ENCODE results near the gene KCP. TPM values are rescaled to one million over a fixed set of nuclear protein-coding genes. Genes with fewer than 3 reads are reported as not detected.

Gene KCP
- total and polyA plus RNA-seq, 2 of the 13 experiments (the other 11 are each of a cell fraction or from before 2014, with no cell fraction given), result 0.37 to 1.0 TPM

GRCh38 chr7:128938544-128939074 lies 28.1 kb upstream of the KCP start (continued):
- TF ChIP-seq KDM1A (CRISPR knock-in tag; IDR thresholded peaks at IDR 0.05) (no peak), ATF7-NPFF (CRISPR knock-in tag; IDR thresholded peaks at IDR 0.05; ENCODE audit: low read depth) (0 out of 2 replicates have a peak, but pooled peaks have one; percentile 8), GATAD2A (CRISPR knock-in tag; IDR thresholded peaks at IDR 0.05) (0 out of 2 replicates have a peak, but pooled peaks have one; percentile 17), PLRG1 (conservative IDR thresholded peaks at IDR 0.05) (no peak), ZNF567 (CRISPR knock-in tag; IDR thresholded peaks at IDR 0.05; ENCODE audit: borderline replicate concordance) (0 out of 2 replicates have a peak, but pooled peaks have one; percentile 33), SSRP1 (CRISPR knock-in tag; IDR thresholded peaks at IDR 0.05) (no peak), PTBP1 (IDR thresholded peaks at IDR 0.05; ENCODE audit: low read depth, low read length, poor library complexity, severe bottlenecking) (no peak), SAP130 (CRISPR knock-in tag; IDR thresholded peaks at IDR 0.05; ENCODE audit: low read depth) (0 out of 2 replicates have a peak, but pooled peaks have one; percentile 10), ZNF510 (CRISPR knock-in tag; IDR thresholded peaks at IDR 0.05; ENCODE audit: low read depth) (no peak), RXRA (CRISPR knock-in tag; IDR thresholded peaks at IDR 0.05) (no peak), EZH2 (conservative IDR thresholded peaks at IDR 0.05; ENCODE audit: low read depth, low read length) (no peak), MAFG (CRISPR knock-in tag; IDR thresholded peaks at IDR 0.05) (no peak), KDM2A (CRISPR knock-in tag; IDR thresholded peaks at IDR 0.05; ENCODE audit: borderline replicate concordance, low read depth) (no peak), XRCC5 (optimal IDR thresholded peaks at IDR 0.05; ENCODE audit: low read length) (no peak), ZFP36L1 (CRISPR knock-in tag; IDR thresholded peaks at IDR 0.05) (no peak), ZNF629 (CRISPR knock-in tag; conservative IDR thresholded peaks at IDR 0.05) (no peak), HDAC6 (IDR thresholded peaks at IDR 0.05; ENCODE audit: low read depth, low read length) (no peak), SIN3A (IDR thresholded peaks at IDR 0.05; ENCODE audit: borderline replicate concordance, low read depth, low read length) (no peak), MIXL1 (CRISPR knock-in tag; IDR thresholded peaks at IDR 0.05) (no peak)
- TF ChIP-seq, protein P1, sequence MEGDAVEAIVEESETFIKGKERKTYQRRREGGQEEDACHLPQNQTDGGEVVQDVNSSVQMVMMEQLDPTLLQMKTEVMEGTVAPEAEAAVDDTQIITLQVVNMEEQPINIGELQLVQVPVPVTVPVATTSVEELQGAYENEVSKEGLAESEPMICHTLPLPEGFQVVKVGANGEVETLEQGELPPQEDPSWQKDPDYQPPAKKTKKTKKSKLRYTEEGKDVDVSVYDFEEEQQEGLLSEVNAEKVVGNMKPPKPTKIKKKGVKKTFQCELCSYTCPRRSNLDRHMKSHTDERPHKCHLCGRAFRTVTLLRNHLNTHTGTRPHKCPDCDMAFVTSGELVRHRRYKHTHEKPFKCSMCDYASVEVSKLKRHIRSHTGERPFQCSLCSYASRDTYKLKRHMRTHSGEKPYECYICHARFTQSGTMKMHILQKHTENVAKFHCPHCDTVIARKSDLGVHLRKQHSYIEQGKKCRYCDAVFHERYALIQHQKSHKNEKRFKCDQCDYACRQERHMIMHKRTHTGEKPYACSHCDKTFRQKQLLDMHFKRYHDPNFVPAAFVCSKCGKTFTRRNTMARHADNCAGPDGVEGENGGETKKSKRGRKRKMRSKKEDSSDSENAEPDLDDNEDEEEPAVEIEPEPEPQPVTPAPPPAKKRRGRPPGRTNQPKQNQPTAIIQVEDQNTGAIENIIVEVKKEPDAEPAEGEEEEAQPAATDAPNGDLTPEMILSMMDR (CRISPR knock-in tag; IDR thresholded peaks at IDR 0.05), result no peak
- TF ChIP-seq, protein P2, sequence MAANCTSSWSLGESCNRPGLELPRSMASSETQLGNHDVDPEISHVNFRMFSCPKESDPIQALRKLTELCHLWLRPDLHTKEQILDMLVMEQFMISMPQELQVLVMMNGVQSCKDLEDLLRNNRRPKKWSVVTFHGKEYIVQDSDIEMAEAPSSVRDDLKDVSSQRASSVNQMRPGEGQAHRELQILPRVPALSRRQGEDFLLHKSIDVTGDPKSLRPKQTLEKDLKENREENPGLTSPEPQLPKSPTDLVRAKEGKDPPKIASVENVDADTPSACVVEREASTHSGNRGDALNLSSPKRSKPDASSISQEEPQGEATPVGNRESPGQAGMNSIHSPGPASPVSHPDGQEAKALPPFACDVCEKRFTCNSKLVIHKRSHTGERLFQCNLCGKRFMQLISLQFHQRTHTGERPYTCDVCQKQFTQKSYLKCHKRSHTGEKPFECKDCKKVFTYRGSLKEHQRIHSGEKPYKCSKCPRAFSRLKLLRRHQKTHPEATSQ (CRISPR knock-in tag; IDR thresholded peaks at IDR 0.05; ENCODE audit: borderline replicate concordance), result no peak
- TF ChIP-seq, protein P3, sequence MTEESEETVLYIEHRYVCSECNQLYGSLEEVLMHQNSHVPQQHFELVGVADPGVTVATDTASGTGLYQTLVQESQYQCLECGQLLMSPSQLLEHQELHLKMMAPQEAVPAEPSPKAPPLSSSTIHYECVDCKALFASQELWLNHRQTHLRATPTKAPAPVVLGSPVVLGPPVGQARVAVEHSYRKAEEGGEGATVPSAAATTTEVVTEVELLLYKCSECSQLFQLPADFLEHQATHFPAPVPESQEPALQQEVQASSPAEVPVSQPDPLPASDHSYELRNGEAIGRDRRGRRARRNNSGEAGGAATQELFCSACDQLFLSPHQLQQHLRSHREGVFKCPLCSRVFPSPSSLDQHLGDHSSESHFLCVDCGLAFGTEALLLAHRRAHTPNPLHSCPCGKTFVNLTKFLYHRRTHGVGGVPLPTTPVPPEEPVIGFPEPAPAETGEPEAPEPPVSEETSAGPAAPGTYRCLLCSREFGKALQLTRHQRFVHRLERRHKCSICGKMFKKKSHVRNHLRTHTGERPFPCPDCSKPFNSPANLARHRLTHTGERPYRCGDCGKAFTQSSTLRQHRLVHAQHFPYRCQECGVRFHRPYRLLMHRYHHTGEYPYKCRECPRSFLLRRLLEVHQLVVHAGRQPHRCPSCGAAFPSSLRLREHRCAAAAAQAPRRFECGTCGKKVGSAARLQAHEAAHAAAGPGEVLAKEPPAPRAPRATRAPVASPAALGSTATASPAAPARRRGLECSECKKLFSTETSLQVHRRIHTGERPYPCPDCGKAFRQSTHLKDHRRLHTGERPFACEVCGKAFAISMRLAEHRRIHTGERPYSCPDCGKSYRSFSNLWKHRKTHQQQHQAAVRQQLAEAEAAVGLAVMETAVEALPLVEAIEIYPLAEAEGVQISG (CRISPR knock-in tag; IDR thresholded peaks at IDR 0.05), result no peak; the same call in 1 of the 2 replicates
- TF ChIP-seq, protein P4, sequence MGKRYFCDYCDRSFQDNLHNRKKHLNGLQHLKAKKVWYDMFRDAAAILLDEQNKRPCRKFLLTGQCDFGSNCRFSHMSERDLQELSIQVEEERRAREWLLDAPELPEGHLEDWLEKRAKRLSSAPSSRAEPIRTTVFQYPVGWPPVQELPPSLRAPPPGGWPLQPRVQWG (CRISPR knock-in tag; IDR thresholded peaks at IDR 0.05; ENCODE audit: borderline replicate concordance, low read depth), result no peak
- TF ChIP-seq, protein P5, sequence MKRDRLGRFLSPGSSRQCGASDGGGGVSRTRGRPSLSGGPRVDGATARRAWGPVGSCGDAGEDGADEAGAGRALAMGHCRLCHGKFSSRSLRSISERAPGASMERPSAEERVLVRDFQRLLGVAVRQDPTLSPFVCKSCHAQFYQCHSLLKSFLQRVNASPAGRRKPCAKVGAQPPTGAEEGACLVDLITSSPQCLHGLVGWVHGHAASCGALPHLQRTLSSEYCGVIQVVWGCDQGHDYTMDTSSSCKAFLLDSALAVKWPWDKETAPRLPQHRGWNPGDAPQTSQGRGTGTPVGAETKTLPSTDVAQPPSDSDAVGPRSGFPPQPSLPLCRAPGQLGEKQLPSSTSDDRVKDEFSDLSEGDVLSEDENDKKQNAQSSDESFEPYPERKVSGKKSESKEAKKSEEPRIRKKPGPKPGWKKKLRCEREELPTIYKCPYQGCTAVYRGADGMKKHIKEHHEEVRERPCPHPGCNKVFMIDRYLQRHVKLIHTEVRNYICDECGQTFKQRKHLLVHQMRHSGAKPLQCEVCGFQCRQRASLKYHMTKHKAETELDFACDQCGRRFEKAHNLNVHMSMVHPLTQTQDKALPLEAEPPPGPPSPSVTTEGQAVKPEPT (CRISPR knock-in tag; IDR thresholded peaks at IDR 0.05; ENCODE audit: low read depth), result no peak
